Gastrocnemius medialis (tissue), 4 donors: Measurements from ENCODE around the gene ZNG1A.
"Not testable (repeated sequence)": the region's sequence is repeated elsewhere in the genome, so short reads cannot be mapped to it uniquely, and the experiment has no call there.

Experiments
- CTCF ChIP-seq, 5 experiments: fragments of 450-650 bp in 3 of 5; fragments of 200-600 bp in 2 of 5; sonication (generic) in 2 of 5; IDR thresholded peaks in 4 of 5; conservative IDR thresholded peaks in 1 of 5; 1 replicate in 4 of 5; 2 replicates in 1 of 5; pipeline ENCODE4 v1.5.1; 2016 to 2019; ENCODE audit warnings: antibody characterized with exemption in 5 of 5, mild to moderate bottlenecking in 3 of 5, moderate library complexity in 3 of 5
- POLR2A ChIP-seq, 2 donors: fragments of 450-650 bp; IDR thresholded peaks; one replicate each; pipeline ENCODE4 v1.6.1; 2017; ENCODE audit warnings: antibody characterized with exemption in 2 of 2, mild to moderate bottlenecking in 2 of 2, moderate library complexity in 2 of 2

DNA sequence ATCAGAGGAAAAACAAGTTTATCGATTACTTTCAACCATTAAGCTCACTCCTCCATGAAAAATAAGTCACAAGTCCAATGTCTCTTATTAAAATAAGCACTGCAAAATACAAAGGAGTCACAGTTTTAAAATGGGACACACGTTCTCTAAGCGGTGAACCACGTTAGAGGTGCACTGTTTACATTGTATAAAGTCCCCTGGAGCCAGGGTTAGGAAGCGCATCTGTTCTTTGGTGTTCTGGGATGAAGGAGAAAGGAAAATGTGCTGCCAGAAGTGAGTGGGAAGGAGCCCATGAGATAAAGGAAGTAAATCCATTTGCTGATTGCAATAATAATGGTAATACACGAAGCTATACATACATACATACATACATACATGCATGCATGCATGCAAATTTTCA lies 91.0 kb downstream of the ZNG1A start:
- TF ChIP-seq CTCF (IDR thresholded peaks at IDR 0.05 in 4 of 5, conservative IDR thresholded peaks at IDR 0.05 in 1 of 5); POLR2A (IDR thresholded peaks at IDR 0.05): not testable (repeated sequence)
